Measurements from ENCODE around the gene OPCML.

OPCML gene

DNA sequence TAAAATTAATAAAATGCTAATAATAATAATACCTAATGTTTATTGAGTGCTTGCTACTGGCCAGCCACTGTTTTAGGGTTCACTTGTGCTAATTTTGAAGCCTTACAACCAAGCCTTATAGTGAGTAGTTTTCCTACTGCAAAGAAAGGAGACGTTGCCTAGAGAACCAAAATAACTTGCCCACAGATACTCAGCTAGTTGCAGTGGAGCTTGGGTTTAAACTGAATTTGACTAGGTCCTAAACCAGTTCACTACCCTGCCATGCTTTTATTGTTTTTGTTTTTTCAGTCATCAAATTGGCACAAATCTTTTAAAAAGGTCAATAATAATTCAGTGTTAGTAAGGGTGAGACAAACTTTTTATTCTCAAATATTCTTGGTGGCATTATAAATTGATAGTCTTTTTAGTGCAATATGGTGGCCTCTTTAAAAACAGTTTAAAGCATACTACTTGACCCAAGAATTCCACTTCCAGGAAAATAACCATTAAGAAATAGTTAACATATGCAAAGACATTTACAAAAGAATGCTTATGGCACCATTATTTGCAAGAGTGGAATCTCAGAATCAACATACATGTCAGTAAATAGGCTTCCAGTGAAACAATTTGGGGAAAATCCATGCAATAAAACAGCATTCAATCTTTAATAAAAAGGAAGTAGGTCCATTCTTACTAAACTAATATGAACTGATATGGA lies 90.2 kb downstream of the OPCML start:
- Histone ChIP-seq H3K27me3 (ENCODE audit: insufficient read depth, poor library complexity, severe bottlenecking) (no peaks in the 10 kb centered on the region), H3K4me3 (ENCODE audit: severe bottlenecking) (no peak overlapping the region), H3K27ac (ENCODE audit: poor library complexity, severe bottlenecking) (no peak overlapping the region), H3K9me3 (ENCODE audit: severe bottlenecking) (no peaks in the 10 kb centered on the region), H3K36me3 (ENCODE audit: low read depth) (no peaks in the 10 kb centered on the region), H3K4me1 (ENCODE audit: insufficient read depth, poor library complexity, severe bottlenecking) (no peaks in the 10 kb centered on the region)
- ATAC-seq (ENCODE audit: low read depth) (no peak), DNase-seq (ENCODE audit: low spot score) (no peak)
- TF ChIP-seq, protein P1, sequence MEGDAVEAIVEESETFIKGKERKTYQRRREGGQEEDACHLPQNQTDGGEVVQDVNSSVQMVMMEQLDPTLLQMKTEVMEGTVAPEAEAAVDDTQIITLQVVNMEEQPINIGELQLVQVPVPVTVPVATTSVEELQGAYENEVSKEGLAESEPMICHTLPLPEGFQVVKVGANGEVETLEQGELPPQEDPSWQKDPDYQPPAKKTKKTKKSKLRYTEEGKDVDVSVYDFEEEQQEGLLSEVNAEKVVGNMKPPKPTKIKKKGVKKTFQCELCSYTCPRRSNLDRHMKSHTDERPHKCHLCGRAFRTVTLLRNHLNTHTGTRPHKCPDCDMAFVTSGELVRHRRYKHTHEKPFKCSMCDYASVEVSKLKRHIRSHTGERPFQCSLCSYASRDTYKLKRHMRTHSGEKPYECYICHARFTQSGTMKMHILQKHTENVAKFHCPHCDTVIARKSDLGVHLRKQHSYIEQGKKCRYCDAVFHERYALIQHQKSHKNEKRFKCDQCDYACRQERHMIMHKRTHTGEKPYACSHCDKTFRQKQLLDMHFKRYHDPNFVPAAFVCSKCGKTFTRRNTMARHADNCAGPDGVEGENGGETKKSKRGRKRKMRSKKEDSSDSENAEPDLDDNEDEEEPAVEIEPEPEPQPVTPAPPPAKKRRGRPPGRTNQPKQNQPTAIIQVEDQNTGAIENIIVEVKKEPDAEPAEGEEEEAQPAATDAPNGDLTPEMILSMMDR (IDR thresholded peaks at IDR 0.05; ENCODE audit: poor library complexity, severe bottlenecking), result no peak

DNA sequence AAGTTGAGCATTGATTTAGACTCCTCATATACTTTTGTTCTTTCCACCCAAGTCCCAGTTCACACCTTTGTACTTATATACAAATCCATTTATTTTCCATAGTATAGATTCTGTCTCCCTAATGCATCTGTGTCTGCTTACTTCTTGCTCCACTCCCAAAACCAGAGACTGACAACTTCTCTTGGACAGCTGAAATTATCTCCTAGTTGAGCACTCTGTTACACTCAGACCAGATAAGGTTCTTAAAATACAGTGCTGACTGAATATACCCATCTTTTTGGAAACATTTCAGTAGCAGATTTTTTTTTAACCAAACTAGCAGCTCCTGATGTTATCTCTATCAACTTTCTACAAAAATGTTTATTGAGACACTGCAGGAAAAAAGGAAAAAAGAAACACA lies 106.3 kb downstream of the OPCML start:
- DNase-seq (ENCODE audit: low spot score), result no peak
- no peaks in the 10 kb centered on the region for H3K4me1 ChIP-seq (ENCODE audit: insufficient read depth, poor library complexity, severe bottlenecking)
- H3K4me3 ChIP-seq (ENCODE audit: severe bottlenecking), result no peak overlapping the region
- peaks cover 2% of the 10 kb centered on the region for H3K9me3 ChIP-seq (ENCODE audit: severe bottlenecking)
- peaks cover under 1% of the 10 kb centered on the region for H3K27me3 ChIP-seq (ENCODE audit: insufficient read depth, poor library complexity, severe bottlenecking)
- no peak for ATAC-seq (ENCODE audit: low read depth)
- H3K36me3 ChIP-seq (ENCODE audit: low read depth), result no peaks in the 10 kb centered on the region
- H3K27ac ChIP-seq (ENCODE audit: poor library complexity, severe bottlenecking), result no peak overlapping the region
- TF ChIP-seq, protein P1 (IDR thresholded peaks at IDR 0.05; ENCODE audit: poor library complexity, severe bottlenecking), result no peak

DNA sequence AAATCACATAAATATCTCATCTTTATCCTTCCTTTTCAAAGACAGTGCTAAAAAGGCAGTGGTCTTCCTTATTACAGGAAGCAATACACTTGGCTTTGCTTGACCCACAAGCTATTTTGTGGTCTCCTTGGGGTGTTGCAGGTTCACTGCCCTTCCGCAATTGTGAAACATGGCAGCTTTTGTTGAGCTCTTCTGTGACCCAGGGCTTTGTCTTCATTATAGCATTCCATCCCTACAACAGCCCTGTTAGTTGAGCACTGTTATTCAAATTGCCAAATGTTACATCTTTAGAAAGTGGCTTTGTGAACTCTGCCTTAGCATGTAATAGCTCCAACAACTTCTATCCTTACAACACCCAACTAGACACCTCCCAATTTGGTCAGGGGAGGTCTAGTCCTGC lies 107.1 kb downstream of the OPCML start:
- no peaks in the 10 kb centered on the region for H3K36me3 ChIP-seq (ENCODE audit: low read depth)
- DNase-seq (ENCODE audit: low spot score) (no peak), ATAC-seq (ENCODE audit: low read depth) (no peak)
- H3K27ac ChIP-seq (ENCODE audit: poor library complexity, severe bottlenecking), result no peak overlapping the region
- TF ChIP-seq, protein P1 (IDR thresholded peaks at IDR 0.05; ENCODE audit: poor library complexity, severe bottlenecking), result no peak
- H3K4me3 ChIP-seq (ENCODE audit: severe bottlenecking), result no peak overlapping the region
- H3K27me3 ChIP-seq (ENCODE audit: insufficient read depth, poor library complexity, severe bottlenecking), result peaks cover 3% of the 10 kb centered on the region
- no peaks in the 10 kb centered on the region for H3K4me1 ChIP-seq (ENCODE audit: insufficient read depth, poor library complexity, severe bottlenecking)
- H3K9me3 ChIP-seq (ENCODE audit: severe bottlenecking), result peaks cover 2% of the 10 kb centered on the region

DNA sequence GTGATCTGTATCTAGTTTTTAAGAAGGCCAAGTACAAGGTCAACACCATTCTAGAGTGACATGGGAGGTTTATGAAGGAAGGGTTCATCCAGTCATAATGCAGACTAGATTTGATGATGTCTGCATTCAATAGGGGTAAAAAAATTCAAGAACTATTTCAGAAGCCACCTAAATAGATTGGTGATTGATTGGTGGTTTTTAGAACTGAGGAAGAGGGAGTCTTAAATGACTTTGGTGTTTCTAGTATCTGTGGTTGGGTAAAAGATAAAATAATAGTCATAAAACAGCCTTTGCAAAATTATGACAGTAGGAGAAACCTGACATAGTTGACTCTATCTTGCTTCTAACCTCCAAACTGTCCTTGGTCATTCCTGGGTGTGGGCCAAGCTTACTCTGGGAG lies 114.1 kb downstream of the OPCML start:
- no peak for ATAC-seq (ENCODE audit: low read depth)
- DNase-seq (ENCODE audit: low spot score), result no peak
- TF ChIP-seq, protein P1 (IDR thresholded peaks at IDR 0.05; ENCODE audit: poor library complexity, severe bottlenecking), result no peak
- no peaks in the 10 kb centered on the region for H3K4me1 ChIP-seq (ENCODE audit: insufficient read depth, poor library complexity, severe bottlenecking)
- no peaks in the 10 kb centered on the region for H3K36me3 ChIP-seq (ENCODE audit: low read depth)
- no peak overlapping the region for H3K4me3 ChIP-seq (ENCODE audit: severe bottlenecking)
- H3K9me3 ChIP-seq (ENCODE audit: severe bottlenecking), result no peaks in the 10 kb centered on the region
- H3K27ac ChIP-seq (ENCODE audit: poor library complexity, severe bottlenecking), result no peak overlapping the region
- peaks cover 3% of the 10 kb centered on the region for H3K27me3 ChIP-seq (ENCODE audit: insufficient read depth, poor library complexity, severe bottlenecking)

DNA sequence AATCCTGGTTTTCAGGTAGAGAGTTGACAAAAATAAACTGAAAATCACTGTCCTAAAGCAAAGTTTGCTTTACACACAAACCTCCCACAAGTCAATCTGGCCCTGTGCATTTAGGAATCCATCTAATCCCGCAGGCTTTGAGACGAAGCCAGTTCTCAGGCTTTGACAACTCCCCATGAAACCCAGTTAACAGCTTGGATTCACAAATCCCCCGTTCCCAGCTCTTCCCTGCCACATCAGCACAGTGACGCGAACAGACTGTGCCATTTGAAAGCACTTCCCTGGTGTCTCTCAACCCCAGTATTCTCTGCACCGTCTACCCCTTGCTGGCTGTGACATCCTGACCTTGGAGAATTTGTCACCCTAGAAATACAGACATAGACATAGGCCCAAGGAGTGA lies 117.8 kb downstream of the OPCML start:
- no peak overlapping the region for H3K4me3 ChIP-seq (ENCODE audit: severe bottlenecking)
- TF ChIP-seq, protein P1 (IDR thresholded peaks at IDR 0.05; ENCODE audit: poor library complexity, severe bottlenecking), result no peak
- H3K27ac ChIP-seq (ENCODE audit: poor library complexity, severe bottlenecking), result no peak overlapping the region
- no peaks in the 10 kb centered on the region for H3K9me3 ChIP-seq (ENCODE audit: severe bottlenecking)
- DNase-seq (ENCODE audit: low spot score) (no peak), ATAC-seq (ENCODE audit: low read depth) (no peak)
- no peaks in the 10 kb centered on the region for H3K36me3 ChIP-seq (ENCODE audit: low read depth)
- no peaks in the 10 kb centered on the region for H3K27me3 ChIP-seq (ENCODE audit: insufficient read depth, poor library complexity, severe bottlenecking)
- no peaks in the 10 kb centered on the region for H3K4me1 ChIP-seq (ENCODE audit: insufficient read depth, poor library complexity, severe bottlenecking)
